Kidney epithelial cell (primary cell): ENCODE data around the gene ITGB8. TPM values are rescaled to one million over a fixed set of nuclear protein-coding genes. Genes with fewer than 3 reads are reported as not detected.
A peak's percentile ranks its signal among the peaks of the same experiment; 100 is the strongest.

Experiments used
- DNase-seq: peaks from one replicate; pipeline ENCODE4 v3.0.0-alpha.2; 2010; ENCODE audit warnings: low read depth
- H3K27me3 ChIP-seq: 2 replicates; pipeline ENCODE4 v1.6.0; 2011; ENCODE audit warnings: low read length; ENCODE audit not compliant: control insufficient read depth, insufficient read depth
- H3K36me3 ChIP-seq: 2 replicates; pipeline ENCODE4 v1.5.1; 2011; ENCODE audit warnings: low read length; ENCODE audit not compliant: control insufficient read depth, insufficient read depth
- H3K4me3 ChIP-seq: 2 replicates; pipeline ENCODE4 v1.5.1; 2011; ENCODE audit warnings: low read depth, mild to moderate bottlenecking, control low read depth, low read length
- CTCF ChIP-seq: IDR thresholded peaks from 2 replicates; pipeline ENCODE4 v1.5.1; 2011; ENCODE audit warnings: mild to moderate bottlenecking, moderate library complexity, low read length, control low read depth, inconsistent platforms; ENCODE audit not compliant: insufficient read depth, poor library complexity, severe bottlenecking
- total RNA-seq: library from RNA; depleted of rRNA; stranded (reverse); fragments of >200 nt; gene quantifications from 2 replicates; pipeline ENCODE4 v1.2.3, GENCODE V29; 2015

The ITGB8 gene
- total RNA-seq, 1 donor from 2014 or later: 106 TPM

- Histone ChIP-seq H3K4me3 (no peak overlapping the region), H3K36me3 (no peaks in the 10 kb centered on the region), H3K27me3 (no peaks in the 10 kb centered on the region)
- no peak for DNase-seq
- TF ChIP-seq CTCF: no peak
Observed at GRCh38 chr7:20327055-20327454, 3.6 kb upstream of the ITGB8 start.

GRCh38 chr7:20328027-20328426 is 2.7 kb upstream of the ITGB8 start:
- Histone ChIP-seq H3K27me3 (no peaks in the 10 kb centered on the region), H3K36me3 (no peaks in the 10 kb centered on the region), H3K4me3 (no peak overlapping the region)
- DNase-seq: no peak
- no peak for TF ChIP-seq CTCF

- H3K4me3 ChIP-seq: peak overlapping the region; percentile 76
- DNase-seq: no peak
- no peak for TF ChIP-seq CTCF
Observed at GRCh38 chr7:20328692-20329091, 2.0 kb upstream of the ITGB8 start.

GRCh38 chr7:20329389-20330238 is 1.1 kb upstream of the ITGB8 start:
- no peaks in the 10 kb centered on the region for H3K27me3 ChIP-seq
- H3K36me3 ChIP-seq: no peaks in the 10 kb centered on the region
- peak; percentile 85 for DNase-seq
- H3K4me3 ChIP-seq: peak overlapping the region; percentile 76
- peak; percentile 37 for TF ChIP-seq CTCF

More at GRCh38 chr7:20328692-20329091, 2.0 kb upstream of the ITGB8 start:
- Histone ChIP-seq H3K36me3 (no peaks in the 10 kb centered on the region), H3K27me3 (no peaks in the 10 kb centered on the region)

GRCh38 chr7:20330928-20331909 is 519 bp downstream of the ITGB8 start:
- Histone ChIP-seq H3K4me3 (peak overlapping the region; percentile 76), H3K36me3 (no peaks in the 10 kb centered on the region), H3K27me3 (no peaks in the 10 kb centered on the region)
- DNase-seq: no peak
- no peak for TF ChIP-seq CTCF
